RPMI8226 (cell line): ENCODE results near the gene NGFR.
A peak's percentile ranks its signal among the peaks of the same experiment; 100 is the strongest.
"Not testable (repeated sequence)": the region's sequence is repeated elsewhere in the genome, so short reads cannot be mapped to it uniquely, and the experiment has no call there.

ENCODE experiments used
- DNase-seq: peaks from one replicate; pipeline ENCODE4 v3.0.0-alpha.2; 2015

Gene NGFR

DNA sequence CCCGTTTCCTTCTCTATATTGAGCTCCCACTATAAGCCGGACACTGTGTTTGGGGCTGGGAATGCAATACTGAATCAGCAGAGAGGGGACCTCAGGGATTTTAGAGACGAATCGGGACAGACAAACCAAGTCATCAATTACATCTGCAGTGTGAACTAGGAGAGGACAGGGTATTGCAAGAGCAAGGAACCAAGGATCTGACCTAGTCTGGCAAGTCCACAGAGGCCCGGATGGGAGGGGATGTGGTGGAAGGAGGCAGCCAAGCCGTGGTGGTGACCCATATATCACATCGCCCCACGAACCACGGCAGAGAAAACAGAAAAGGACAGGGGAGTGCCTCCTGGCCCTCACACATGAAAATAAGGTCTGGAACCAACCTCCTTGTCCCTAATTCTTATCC is 52.5 kb downstream of the NGFR start:
- DNase-seq, result no peak

DNA sequence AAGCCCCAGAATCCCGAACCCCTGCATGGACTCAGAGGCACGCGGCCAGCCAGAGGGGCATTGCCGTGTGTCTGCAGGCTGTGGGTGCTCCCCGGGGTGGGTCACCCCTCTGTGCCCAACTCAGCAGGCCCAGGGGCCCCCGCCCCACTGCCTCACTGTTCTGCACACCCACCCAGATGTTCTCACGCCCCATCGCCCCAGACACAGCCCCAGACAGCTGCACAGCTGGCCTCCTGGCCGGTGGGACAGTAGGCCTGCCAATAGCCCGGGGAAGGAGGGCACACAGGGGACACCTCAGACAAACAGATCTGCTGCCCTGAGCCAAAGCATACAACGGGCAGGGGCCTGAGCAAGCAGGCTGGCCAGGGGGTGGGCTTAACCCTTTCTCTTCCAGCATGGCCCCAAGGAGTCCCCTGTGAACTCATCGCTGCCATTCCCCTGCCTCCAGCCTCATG is 53.0 kb downstream of the NGFR start:
- no peak for DNase-seq

DNA sequence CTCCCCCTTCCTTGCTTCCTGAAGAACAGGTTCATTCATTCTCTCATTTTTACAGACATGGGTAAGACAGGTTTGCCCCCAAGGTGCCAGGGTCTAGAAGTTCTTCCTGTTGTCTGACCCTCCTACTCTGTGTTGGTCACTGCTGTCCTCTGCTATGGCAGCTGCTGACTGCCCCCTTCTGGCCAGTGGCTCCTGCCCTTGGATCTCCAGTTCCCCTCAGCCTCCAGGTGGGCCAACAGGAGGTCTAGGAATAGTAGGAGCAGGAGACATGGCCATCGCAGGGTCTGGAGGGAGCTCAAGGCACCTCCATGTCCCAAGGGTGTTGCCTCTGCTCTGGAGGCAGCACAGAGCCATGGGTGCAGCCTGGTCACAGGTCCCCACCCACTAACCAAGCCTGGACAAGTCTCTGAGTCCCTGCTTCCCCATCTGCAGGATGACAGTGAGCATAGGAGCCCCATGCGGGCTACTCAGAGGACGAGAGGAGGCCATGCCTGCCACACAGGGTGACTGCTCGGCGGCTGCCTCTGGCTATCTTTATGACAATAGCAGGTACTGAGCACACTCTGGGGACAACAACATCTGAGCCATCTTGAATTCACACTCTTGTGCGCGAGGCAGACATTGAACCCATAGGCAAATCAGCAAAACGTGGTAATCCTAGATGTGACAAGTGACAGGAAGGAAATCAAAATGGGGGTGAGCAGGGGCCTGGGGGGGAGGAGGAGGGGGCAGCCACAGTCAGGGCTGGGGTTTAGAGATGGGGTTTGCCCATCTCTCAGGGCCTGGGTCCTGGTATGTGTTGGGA is 53.6 kb downstream of the NGFR start:
- peak; percentile 48 for DNase-seq

DNA sequence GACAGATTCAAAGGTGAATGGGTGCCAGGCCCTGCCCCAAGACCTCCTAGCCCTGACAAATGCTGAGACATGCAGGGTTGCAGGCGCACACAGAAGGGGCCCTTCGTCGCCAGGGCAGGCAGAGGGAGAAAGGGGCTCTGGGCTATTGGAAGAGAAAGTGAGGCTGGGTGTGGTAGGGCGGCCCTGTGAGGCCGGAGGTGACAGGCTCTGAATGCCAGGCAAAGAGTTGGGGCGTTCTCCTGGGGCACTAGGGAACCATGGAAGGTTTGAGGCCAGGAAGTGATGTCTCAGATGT is 54.2 kb downstream of the NGFR start:
- no peak for DNase-seq

DNA sequence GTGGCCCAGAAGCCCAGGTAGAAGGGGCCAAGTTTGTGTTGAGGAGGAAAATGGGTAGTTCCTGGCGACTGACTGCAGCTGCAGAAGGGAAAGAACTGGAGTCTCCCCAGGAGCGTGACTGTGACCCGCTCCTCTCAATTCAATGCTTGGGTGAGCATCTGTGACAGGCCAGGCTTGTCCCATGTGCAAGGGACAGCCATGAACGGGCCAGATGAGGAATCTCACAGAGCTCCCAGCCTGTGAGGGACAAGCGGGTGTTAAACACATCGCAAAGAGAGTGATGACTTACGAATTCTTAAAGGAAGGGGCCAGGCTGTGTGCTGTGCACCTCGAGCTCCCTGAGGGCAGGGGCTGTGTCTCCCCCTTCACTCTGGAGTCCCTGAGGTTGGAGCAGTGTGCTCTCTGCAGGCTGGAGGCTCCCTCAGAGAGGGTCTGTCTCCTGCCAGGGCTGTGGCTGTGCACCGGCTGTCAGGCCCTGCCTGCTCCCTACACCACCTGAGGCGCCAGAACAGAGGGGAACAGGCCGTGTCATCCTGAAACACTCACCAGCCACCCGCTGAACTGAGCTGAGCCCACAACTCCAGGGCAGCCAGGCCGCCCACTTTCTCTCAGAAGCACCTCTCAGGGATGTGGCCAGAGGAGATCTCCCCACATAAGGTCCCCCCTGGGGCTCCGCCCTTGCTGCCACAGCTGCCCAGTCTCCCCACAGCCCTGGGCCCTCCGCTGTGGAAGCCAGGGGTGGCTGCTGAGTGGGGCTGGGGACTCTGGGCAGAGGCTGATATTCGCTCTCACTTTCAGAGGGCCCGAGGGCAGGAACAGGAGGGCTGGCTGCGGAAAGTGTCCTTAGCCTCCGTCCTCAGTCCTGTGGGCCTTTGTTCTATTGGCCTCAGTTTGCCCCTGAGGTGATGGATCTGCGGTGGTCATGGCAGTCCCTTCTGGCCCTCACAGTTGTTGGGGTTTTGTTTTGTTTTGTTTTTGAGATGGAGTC is 54.9 kb downstream of the NGFR start:
- no peak for DNase-seq

DNA sequence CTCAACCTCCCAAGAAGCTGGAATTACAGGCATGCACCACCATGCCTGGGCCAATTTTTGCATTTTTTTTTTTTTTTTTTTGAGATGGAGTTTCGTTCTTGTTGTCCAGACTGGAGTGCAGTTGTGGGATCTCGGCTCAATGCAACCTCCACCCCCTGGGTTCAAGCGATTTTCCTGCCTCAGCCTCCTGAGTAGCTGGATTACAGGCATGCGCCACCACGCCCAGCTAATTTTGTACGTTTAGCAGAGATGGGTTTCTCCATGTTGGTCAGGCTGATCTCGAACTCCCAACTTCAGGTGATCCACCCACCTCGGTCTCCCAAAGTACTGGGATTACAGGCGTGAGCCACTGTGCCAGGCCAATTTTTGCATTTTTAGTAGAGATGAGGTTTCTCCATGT is 55.7 kb downstream of the NGFR start:
- not testable (repeated sequence) for DNase-seq

DNA sequence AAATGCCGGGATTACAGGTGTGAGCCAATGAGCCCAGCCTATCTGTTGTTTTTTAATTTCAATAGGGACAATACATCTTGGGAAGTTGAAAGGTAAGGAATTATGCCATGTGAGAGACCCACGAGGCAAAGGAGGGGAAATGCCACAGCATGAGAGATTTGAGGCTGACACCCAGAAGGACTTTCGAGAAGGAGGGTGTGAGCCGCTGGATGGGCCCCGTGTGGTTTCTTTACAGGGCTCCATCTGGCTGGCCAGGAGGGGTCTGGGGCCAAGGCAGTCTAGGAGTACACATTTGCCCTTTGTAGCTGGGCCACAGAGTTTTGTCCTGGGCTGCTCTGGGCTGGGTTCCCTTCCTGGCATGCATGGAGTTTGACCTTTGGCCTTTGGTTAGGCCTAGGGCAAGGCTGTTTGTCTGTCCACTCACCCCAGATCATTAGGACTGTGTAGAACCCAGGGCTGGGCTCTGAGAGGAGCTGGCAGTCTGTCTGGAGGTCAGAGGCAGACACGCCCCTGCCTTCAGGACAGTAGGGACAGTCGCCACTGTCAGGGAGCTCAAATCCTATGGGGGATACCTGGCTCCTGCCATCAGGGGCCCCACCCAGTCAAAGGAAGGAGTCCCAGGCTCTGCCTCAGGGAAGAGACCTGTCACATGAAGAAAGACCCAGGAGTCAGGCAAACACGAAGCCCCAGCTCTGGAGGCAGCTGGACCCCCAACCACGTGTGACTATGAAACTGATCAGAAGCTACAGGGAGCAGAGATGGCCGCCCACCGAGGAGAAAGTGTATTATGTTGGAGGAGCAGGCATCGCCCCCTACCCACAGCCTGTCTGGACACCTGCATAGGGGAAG is 56.4 kb downstream of the NGFR start:
- no peak for DNase-seq

DNA sequence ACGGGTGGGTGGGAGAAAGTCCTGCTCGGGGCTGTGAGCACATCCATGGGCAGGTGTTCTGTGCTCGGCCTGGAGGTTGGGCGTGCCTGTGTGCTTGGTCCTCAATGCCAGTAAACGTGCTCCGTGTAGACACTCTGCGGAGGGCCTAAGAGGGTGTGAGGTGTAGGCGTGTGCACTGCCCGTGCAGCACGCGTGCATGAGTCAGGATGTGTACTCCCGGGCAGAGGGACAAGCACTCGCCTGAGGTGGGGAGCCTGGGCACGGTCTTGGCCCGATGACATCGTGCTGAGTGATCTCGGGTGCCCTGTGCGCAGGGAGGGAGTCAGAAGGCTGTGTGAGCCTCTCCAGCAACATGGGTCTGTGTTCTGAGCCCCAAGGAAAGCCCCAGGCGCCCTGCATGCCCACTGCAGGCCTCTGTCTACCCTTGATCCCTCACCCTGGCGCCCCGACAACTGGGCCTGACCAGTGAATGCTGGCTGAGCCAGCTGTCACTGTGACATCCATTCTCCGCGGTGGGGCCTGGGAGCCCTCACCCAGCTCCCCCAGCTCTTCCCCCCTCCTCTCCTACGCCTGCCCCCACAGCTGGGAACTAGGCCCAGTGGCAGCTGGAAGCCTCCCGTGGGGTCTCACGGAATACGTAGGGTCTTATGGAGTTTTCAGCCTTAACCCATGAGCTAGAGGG is 57.1 kb downstream of the NGFR start:
- no peak for DNase-seq

DNA sequence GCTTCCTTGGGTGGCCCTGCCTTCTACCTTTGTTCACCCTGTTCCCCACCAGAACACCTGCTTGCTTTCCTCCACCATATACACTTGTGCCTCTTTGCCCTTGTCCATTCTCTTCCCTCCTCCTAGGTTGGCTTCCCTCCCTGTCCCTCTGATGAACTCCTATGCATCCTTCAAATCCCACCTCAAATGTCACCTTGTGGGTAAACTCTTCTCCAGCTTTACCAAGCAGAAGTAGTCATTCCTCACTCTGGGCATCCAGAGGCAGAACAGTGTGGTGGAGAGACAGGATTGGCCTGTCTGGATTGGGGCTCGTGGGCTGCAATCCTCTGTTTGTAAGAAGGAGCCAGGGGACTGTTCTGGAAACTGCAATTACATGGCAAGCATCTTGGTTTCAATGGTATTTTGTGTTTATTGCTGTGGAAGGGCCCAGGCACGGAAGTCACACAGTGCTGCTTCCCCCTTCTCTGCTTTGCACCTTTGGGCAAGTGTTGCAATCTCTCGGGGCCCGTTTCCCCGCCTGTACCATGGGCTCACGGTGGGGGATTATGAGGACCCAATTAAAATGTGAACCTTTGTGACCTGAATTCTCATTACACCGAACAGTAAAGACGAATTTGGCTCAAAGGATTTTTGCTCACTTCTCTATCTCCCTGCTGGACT is 58.7 kb downstream of the NGFR start:
- no peak for DNase-seq

DNA sequence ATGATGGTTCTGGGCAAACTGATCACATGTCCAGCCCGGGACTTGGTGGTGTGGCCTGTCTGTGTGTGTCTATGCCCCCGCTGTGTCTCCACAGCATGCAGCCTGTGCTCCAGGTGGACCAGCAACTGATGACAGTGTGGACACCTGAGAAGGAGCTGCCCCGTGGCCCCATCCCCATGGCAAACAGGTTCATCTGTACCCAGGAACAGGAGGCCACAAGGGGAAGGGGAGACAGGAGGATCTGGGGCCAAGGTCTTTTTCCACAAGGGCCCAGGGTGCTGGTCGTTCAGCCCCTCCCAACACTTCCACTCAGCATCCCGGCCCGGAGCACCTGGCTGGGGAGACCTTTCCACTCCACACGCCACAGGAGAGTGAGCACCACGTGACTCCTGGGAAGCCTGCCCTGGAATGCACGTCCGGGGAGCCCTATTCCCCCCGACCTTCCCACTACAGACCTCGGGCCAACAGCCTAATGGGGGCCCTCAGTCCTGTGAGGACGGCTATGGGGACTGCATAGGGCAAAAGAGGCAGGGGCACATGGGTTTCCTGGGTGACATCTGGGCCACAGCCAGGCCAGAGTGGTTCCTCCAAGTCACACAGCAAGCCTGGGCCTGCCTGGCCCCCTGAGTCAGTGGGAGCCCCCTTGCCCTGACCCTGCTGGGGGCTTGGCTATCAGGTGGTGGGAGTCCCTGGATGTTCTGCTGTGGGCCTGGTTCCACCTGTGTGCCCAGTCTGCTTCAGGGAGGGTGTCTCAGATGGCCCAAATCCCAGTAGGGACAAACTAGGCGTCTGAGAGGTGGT is 59.8 kb downstream of the NGFR start:
- no peak for DNase-seq

DNA sequence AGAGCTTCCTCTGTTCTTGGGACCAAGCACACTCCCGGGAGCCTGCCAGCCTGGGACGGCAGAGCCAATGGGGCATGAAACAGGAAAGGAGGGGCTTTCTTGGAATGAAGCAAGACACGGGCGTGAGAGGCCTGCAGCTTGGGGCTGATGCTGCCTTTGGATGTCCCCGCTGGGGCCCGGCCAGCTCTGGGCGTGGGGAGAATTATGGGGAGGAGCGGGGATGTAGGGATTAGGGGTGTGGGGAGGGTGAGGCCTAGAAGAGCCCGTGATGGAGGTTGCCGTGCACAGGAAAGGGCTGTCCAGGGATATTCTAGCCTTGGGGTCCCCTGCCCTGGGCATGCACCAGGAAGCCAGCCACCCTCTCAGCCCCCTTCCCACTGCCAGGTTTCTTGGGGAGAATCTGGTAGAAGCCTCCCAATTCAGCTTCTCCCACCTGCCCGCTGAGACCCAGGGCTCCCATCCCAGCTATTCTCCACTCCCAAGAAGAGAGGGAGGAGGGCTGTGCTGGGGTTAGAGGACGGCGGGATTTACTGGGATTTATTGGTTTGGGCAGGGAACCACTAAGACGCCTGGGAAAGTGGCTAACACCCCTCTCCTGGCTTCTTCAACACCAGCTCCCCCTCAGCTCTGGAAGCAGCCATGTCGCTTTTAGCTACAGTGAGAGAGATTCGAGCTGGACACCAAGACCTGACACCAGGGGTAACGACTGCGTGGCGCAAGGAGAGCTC is 60.6 kb downstream of the NGFR start:
- no peak for DNase-seq

DNA sequence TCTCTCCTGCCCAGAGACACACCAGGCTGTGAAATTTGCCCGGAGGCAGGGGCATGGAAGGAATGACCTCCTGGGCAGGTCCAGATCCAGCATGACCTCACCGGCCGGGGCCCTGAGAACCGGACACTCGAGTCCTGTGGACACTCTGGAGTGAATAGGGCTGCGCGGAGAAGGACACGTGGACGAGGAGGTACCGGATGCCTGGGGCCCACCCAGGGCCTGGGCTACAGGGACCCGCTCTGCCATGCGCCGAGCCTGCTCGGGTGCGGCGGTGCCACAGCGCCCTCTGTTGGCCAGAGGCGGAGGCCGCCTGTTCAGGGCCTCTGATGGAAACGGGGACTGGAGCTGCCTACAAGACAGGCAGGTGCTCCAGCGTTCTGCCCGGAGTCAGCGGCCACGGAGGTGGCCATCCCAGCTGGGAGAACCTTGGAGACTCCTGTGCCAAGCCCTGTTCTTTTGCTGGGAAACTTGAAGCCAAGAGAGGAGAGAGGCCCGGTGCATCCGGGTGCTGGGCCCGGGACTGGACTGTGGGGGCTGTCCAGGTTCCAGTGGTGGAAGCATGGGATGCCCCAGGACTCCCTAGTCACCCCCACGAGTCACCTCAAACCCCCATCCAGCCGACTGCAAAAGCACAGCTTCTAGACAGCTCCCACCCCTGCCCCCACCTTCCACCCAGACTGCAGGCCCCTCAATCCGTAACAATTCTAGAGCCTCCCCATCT is 61.3 kb downstream of the NGFR start:
- DNase-seq, result peak; percentile 72

DNA sequence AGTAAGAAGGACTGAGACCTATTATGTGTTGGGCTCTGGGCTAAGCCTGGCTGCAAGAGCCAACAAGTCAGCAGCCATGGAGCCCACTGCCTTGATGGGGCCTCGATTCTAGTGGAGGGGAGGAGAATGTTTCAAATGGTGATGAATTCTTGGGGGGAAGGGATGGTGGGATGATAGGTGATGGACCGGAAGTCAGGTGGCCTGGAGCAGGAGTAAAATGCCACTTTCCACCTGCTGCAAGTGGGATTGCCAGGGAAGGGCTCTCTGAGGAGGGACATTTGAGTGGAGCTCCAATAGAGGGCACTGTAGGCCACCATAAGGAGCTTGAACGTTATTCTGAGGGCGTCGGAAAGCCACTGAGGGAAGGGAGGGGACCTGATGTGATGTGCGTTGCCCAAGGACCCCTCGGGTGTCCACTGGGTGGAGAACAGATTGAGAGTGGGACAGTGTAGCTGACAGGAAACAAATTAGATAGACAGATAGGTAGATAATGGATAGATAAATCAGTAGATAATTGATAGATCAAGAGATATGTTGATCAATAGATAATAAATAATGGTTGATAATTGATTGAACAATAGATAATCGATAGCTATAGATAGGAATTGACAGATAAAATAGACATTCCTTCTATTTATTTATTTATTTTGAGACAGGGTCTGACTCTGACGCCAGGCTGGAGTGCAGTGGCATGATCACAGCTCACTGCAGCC is 62.4 kb downstream of the NGFR start:
- peak; percentile 62 for DNase-seq
